Activated naive CD4-positive, alpha-beta T cell treated with Interleukin-2 at 50 U/mL for 16 hours (primary cell): ENCODE measurements around the gene CFAP77.

Experiments used
- DNase-seq: peaks from one replicate; pipeline ENCODE4 v3.0.0-alpha.2; 2020

CFAP77 gene

DNA sequence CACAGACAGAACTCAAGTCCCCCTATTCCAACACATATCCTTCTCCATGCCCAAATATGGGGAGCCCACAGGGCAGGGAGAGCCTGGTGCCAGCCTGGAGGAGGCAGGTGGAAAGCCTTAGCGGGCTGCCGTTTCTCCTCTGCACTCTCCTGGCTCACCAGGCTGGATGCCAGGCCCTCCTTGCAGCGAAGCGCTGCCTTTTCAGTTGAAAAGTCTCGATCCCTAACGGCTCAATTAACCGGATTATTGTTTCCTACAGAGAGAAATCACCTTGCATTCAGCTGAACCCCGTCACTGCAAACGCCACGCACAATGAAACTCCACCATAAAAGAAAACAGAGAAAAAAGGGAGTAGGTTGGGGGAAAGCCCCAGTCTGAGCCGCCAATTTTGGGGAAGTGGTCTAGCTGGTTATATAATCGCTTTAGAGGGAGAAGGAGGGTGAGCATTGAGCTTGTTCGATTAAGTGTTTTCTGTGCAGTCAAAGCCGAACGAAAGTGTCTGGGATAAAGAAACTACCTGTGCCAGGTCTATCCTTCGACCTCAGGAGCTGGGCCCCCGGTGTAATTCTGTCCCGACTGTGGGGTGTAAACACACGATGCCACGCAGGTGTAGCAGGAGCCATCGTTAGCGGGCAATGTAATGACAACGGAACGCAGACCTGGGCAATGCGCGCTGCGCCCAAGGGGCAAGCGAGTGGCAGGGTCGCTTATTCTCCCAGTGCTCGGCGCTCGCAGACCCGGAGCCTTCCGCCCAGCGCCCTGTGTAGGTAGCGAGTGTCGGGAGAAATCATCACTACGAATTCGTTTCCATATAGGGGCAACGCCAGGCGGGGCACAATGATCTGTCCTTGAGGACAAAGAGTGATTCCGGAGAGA is 176.2 kb downstream of the CFAP77 start:
- DNase-seq: no peak

DNA sequence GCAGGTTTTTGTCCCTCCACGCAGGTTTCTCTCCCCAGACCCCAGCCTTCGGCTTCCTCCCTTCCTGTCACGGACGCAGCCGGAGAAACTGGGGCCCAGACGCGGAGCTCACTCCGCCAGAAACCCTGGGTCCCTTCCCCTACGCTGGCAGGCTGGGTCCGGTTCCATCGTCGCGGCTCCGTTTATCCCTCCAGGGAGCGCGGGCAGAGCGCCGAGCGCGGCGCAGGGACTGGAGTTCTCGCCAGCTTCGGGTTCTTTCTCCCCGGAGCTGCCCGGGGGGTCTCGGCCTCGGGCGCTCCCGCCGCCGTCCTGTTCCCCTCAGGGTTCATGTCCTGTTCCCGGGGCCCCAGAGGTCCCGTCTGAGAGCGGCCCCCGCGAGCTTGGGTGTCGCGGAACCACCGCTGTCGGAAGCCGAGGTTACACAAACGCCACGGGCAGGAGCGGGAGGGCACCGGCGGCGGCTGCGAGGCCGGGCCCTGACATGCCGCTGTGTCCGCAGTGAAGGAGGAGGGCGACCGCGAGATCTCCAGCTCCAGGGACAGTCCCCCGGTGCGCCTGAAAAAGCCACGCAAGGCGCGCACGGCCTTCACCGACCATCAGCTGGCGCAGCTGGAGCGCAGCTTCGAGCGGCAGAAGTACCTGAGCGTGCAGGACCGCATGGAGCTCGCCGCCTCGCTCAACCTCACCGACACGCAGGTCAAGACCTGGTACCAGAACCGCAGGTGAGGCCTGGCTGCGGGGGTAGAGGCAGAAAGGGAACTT is 177.0 kb downstream of the CFAP77 start:
- no peak for DNase-seq

DNA sequence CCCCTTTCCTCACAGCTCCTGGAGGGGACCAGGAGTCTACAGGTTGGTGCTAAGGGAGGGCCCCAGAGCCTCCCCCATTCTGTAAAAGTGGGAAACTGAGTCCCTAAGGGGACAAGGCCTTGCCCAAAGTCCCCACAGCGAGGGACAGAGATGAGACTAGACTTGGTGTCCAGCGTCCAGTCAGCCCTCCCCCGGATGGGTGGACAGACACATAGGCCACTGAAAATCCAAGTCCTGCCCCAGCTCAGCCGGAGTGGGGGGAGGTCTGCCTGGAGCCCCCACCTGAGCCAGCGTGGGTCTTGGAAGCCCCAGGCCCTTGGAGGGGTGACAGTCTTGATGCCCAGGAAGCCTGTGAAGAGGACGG is 177.6 kb downstream of the CFAP77 start:
- no peak for DNase-seq

DNA sequence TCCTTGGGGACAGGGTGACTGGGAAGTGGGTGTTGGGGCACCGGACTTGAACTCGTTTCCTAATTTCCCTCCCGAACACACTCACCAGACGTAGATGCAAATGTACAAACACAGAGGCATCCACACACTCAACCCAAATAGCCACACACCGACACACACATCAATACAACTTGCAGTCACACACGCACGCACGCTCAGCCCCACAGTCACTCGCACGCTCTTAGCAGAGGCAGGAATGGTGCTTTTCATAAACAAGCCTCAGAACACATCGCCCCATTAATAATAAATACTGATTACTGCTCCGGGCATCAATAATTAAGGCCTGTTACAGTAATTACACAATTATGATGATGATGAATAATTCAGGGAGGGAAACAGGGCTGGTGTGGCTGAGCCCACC is 178.1 kb downstream of the CFAP77 start:
- DNase-seq: no peak

DNA sequence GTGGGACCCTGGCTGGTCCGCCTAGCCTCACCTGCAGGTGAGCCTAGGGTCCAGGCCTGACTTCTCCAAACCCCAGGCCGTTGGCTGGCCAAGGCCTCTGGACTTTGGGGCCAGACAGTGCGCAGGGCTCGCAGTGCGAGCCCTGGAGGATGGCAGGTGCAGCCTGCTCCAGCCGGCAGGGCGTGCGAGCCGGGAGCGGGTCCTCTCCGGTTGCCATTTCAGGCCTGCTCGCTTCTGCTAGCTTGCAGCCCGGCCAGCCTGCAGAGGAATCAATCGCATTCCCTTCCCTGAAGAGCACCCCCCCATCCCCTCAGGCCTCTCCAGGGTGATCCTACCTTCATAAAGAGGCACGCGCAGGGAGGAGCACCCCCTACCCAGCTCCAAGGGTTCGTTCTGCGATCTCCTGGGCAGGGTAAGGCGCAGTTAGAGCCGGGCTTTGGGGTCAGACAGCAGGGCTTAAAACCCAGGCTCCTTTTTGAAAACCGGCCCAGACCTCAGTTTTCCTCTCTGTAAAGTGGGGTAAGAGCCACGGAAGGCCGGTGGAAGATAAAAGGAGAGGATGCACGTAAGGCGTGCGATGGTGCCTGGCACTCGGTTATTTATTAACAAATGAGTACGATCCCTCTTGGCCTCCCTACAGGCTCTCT is 178.6 kb downstream of the CFAP77 start:
- DNase-seq: no peak

DNA sequence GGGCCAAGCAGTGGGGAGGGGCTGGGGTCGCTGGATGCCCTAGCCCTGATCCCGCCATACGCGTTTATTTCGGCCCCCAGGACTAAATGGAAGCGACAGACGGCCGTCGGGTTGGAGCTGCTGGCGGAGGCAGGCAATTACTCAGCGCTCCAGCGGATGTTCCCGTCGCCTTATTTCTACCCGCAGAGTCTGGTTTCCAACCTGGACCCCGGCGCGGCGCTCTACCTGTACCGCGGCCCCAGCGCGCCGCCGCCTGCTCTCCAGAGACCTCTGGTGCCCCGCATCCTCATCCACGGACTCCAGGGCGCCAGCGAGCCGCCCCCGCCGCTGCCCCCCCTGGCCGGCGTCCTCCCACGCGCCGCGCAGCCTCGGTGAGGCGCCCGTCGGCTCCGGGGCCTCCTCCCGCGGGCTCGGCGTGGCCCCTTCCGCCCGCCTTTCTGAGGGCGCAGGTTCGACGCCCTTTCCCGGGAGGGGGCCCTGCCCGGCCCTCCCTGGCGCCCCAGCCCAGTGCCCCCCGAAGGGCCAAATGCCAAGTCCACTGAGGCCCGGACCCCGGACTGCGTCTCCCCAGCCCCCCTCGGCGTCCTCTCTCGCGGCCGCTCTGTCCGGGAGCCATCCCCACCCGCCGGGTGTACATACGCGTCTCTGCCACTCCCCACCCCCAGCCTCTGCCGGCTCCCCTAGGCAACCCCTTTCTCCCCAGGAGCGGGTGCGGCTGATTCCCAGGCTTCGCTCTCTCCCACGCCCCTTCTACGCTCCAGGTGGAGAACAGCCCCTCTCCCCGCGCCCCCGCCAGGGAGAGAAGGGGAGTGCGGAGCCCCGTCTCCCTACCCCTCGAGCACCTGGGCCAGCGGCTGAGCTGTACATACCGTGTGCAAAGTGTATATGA is 179.4 kb downstream of the CFAP77 start:
- no peak for DNase-seq

DNA sequence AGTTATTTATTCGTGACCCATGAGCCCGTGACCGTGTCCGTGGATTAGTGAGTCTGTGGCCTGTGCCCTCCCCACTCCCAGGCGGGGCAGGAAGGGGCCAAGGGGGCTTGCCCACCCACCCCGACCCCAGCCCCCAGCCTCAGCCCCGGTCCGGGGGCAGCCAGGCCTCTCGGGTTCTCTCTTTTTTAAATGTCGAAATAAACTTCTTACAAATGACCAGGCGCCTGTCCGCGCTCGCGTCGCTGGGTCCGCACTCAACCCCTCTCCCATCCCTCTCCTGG is 180.0 kb downstream of the CFAP77 start:
- no peak for DNase-seq

DNA sequence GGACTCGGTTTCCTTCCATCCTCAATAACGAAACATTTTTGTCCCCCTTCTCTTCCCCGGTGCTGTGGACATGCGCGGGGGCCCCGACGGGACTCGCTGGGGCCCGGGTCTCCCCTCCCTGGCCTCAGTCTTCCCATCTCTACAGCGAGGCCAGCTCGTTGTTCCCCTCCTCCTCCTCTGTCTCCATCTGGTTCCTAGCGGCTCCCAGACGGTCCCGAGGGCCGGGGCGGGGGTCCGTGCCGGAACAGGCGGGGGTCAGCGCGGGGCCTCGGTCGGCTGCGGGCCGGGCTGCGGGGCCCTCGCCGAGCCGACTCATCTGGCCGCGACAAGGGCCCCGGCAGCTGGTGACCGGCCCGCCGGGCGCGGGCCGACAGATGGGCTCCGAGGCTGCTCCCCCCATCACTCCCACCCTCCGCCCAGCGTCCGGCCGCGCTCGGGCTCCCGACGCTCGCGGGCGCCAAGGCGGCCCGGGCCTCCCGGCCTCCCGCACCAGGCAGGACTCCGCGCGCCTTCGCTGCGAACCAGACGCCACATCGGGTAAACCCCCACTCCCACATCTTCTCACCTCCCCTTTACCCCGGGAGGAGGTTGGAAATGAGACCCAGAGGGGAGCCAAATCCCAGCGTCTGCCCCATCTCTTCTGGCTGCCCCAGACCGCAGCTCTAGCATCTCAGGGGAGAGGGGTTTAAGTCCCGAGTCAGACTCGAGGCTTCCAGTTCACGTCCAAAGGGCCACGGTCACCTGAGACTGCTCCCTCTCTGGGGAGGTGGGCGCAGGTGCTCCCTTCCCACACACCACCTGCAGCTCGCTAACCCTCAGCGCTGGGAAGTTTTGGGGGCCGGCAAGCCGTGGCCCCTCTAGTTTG is 180.5 kb downstream of the CFAP77 start:
- DNase-seq: no peak

DNA sequence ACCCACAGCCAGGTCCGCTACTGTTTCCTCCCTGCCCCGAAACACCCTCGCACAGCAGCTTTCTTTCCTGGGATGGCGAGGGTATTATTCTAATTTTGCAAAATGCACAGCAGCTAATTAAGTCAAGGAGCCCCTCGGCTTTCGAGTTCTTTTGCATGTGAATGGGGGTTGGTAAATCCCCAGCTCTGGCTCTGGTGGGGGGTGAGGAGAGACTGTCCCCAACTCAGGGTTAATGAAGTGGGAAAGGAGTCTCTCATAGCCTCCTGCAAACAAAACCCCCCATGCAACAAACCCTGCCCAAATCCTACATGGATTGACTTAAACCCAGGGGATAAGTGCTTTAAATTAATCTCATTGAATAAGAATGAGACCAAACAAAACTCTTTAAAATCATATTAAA is 181.2 kb downstream of the CFAP77 start:
- no peak for DNase-seq

DNA sequence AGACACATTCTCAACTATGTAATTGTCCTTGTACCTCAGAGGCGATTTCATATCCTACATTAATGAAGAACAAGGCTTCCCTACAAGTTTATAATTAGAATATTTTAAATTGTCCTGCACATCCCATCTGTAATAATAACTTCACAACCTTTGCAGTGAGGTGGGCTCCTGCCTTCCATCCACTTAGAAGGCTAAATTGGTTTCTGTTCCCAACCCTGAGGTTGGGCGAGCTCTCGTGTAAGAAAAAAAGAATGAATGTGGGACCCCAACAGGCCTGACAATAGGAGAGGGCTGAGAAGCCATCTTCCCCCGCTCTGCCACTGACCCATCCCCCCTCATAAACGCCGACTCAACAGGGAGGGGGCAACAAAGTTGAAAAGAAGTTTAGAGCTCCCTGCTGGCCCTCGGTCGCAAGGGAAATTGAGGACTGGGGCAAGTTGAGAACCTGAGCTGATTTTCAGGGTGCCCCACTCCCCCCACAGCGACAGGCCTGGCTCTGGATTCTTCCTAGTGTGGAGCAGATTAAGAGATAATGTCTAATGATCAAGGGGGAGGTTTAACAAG is 181.8 kb downstream of the CFAP77 start:
- no peak for DNase-seq

DNA sequence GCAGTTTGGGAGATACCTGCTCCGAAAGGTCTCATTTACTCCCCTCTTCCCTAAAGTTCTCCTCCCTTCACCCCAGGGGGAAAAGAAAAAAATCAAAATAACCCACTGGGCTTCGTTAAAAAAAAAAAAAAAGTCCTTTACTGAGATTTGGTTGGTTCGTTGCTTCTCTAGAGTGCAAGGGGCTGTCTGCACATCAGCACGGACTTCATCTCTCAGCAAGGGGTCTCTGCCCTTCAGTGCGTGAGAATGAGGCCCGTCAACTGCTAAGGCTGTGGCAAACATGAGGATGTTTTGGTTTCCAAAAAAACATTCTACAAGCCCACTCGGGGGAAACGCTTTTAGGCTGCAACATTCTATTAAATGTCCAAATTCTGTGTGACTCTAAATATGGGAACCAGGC is 182.4 kb downstream of the CFAP77 start:
- DNase-seq: no peak

DNA sequence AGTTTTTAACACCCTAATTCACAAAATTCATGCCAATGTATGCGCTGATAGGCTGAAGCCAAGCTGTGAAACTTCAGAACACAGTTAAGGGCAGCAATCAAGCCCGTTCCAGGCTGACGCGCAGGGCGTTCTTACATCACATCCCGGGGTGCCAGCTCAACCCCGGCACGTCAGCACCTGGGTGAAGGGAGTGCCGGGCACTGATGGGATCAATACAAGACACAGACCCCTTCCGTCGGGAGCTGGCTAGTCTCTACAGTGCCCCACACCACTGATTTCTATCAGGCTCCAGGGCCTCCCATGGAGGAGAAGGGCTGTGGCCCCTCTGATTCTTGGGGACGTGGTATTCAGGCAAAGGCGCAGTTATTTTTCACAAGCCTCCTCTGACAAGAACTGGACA is 184.4 kb downstream of the CFAP77 start:
- no peak for DNase-seq

DNA sequence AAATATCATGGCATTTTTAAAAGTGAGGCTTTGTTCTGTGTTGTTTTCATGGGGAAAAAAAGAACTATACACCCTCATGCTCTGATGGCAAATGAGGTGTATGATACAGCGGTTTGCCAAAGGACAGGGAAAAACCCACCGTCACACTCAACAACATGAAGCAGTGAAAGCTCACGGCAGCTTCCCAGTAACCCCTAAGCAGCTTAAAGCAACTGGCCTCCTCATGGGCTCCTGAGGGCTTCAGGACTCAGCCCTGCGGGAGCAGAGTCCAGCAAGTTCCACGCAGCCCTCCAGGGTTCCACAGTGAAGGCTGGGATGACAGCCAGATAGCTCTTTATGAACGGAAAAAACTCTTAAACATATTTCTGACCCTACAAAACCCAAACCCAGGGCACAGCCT is 185.3 kb downstream of the CFAP77 start:
- no peak for DNase-seq

DNA sequence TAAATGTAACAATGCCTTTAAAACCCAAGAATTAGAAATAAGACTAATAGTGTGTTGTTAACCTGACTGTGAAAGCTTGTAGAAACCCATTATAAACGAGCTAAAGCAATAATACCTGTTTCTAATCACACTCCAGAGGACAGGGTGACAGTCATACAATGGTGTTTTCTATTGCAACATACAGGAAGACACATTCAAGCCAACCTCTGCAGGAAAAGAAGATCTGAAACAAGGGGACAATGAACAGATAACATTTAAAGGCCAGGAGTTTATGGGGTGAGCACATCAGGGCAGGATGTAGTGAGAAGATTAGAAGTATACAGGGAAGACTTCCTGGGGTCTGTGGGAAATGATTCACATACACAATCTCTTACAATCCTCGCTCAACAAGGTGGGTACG is 186.2 kb downstream of the CFAP77 start:
- no peak for DNase-seq

DNA sequence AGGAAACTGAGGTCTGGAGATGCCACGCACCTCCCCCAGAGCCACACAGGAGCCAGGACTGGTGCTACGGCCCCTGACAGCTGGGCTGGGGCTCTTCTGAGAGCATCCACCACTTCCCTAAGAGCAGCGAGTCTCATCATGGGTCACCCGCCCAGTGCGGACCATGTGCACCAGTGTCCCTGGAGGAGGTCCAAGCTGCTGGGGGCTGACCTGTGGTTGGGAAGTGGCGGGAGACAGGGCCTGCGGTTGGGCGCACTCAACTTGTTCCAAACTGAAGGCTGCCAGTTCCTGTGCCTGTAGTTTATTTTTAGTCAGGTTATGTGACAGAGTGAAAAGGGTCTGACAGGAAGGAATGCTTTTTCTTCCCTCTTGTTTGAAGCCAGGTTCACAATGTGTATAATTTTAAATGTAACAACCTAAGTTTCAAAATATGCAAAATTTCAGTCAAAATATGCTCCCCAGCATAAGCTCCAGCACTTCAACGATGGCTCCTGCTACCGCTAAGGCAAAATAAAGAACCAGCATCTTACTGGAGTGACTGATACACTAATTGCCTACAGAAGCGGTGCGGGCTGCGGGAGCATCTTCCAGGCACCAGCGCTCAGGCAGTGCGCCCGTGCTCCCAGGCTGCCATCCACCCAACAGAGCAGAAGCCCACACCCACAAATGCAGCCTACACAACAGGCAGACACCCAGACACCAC is 187.2 kb downstream of the CFAP77 start:
- DNase-seq: no peak

DNA sequence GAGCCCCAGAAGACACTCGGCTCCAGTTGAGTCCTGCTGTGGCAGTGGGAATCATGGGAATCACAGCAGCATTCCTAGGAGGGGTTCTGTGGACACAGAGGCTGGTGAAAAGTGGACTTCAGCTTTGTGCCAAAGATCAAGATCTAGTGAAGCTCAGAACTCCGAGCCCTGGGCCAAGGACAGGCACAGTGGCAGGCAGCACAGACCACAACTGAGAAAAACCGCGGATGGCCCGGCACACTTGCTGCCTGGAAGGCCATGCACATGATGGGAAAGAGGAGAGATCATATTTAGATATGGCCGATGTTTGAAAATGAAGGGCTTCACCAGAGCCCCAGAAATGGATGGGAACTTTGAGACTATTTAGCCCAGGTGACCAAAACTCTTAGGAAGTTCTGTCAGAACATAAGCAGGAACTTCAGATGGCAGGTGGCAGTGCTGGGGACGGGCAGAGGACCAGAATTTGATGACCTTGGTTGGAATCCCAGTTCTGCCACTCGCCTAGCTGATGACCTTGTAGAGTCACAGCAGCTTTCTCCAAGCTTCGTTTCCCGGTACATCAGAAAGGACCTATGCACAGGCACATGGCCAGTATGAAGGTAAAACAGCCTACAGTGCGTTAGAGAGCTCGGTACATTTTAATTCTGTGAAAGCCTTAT is 190.4 kb downstream of the CFAP77 start:
- no peak for DNase-seq

DNA sequence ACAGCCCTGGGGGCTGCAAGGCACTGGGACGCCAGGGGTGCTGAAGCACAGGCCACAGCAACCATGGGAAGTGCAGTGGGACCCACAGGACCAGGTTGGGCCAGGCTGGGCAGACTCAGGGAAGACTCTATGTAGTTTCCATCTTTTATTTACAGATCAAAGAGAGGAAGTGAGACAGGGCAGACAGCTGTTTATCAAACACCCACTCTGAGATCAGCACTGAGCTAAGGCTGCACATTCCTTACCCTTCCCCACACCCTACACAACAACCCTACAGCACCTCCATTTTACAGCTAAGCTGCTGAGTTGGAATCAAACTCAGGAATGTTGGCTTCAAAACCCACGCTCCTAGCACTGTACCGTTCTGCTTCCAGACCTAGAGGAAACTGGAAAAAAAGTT is 192.2 kb downstream of the CFAP77 start:
- no peak for DNase-seq

DNA sequence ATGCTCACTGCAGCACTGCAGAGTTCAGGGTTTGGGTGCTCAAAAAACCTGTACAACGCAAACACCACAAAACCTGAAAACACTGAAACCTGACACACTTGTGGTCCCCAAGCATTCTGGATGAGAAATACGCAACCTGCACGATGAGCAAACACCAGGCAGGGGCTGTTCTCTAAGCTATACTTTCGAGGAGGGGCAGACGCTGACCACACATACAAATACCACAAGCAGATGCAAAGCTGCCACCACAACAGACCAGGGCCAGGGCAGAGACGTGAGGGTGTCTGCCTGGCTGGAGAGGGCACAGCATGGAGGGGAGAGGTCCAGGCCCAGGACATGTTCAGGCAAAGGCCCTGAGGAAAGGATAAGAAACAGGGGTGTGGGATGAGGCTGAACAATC is 195.4 kb downstream of the CFAP77 start:
- no peak for DNase-seq

DNA sequence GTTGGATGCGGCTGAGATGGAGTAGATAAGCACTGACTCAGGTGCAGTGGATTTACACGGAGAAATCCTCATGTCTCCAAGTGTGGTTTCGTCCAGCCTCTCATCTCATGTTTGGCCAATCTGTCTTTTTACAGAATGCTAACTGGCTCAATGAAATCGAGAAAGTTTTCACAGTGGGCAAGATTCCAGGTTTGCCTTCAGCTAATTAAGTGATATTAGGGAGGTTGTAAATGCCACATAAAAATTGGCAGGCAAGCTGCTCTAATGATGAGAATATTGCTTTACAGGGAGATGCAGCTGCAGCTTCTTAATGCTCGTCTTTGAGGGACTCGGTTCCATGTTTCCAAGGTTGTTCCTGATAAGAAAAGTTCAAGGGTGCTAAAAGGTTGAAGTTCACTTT is 196.1 kb downstream of the CFAP77 start:
- DNase-seq: no peak

DNA sequence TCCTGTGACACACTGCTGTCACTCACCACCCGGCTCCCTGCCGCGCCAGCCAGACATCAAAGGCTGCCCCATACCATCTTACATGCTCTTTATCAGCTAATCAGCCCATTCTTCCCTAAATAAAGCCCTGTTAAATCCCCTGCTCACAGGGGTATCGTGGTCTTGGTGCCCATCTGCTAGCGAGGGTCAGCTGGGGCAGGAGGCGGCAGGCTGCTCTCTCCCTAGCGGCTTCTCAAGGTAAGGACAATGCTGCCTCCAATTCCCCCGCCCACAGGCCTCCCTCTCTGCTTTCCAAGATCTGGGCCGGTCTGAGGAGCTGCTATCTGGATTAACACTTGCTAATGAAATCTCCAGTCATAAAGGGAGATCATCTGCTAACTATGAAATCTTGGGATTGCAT is 199.2 kb downstream of the CFAP77 start:
- no peak for DNase-seq

DNA sequence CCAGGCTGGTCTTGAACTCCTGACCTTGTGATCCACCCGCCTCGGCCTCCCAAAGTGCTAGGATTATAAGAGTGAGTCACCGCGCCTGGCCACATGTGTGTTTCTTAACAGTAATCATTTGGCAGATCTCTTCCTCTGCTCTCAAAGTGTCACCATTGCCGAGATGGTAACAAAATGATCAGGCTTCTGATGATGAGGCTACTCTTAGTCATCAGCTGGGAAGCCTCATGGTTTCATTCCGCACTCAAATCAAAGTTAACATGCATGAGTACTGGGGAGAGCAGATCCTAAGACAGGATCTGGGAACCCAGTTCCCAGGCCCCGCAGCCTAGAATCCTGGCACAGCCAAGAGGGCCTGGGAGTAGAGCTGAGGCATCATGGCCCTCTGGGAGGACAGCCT is 199.8 kb downstream of the CFAP77 start:
- no peak for DNase-seq
